ENCODE results near the gene UBP1.

DNA sequence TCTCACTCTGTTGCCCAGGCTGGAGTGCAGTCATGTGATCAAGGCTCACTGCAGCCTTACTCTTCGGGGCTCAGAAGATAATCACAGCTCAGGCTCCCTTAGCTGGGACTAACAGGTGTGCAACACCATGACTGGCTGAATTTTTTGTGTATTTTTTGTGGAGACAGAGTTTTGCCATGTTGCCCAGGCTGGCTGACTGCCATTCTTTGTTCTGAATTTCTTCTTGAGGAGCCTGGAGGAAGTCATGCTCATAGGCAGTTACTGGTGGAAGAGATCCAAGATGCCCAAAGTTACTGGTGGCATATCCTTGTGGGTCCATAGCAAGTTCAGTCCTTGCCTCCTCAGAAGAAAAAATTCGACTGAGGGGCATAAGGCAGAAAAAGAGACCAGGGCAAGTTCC is 16.6 kb upstream of the UBP1 start:
- TF ChIP-seq, protein P1, sequence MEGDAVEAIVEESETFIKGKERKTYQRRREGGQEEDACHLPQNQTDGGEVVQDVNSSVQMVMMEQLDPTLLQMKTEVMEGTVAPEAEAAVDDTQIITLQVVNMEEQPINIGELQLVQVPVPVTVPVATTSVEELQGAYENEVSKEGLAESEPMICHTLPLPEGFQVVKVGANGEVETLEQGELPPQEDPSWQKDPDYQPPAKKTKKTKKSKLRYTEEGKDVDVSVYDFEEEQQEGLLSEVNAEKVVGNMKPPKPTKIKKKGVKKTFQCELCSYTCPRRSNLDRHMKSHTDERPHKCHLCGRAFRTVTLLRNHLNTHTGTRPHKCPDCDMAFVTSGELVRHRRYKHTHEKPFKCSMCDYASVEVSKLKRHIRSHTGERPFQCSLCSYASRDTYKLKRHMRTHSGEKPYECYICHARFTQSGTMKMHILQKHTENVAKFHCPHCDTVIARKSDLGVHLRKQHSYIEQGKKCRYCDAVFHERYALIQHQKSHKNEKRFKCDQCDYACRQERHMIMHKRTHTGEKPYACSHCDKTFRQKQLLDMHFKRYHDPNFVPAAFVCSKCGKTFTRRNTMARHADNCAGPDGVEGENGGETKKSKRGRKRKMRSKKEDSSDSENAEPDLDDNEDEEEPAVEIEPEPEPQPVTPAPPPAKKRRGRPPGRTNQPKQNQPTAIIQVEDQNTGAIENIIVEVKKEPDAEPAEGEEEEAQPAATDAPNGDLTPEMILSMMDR (IDR thresholded peaks at IDR 0.05): no peak
- no peak for TF ChIP-seq POLR2A (IDR thresholded peaks at IDR 0.05)

All from transverse colon (tissue), 3 donors.